GM06990 (cell line): ENCODE data around the gene TBRG1.

Experiments used
- DNase-seq: peaks from one replicate; pipeline ENCODE4 v3.0.0-alpha.2; 2011; ENCODE audit not compliant: insufficient read length; ENCODE audit errors: extremely low read depth
- H3K27me3 ChIP-seq: replicated peaks from 2 replicates; pipeline ENCODE4 v1.6.0; 2011; ENCODE audit warnings: low read length; ENCODE audit not compliant: control insufficient read depth, insufficient read depth
- H3K36me3 ChIP-seq: 2 replicates; pipeline ENCODE4 v1.5.1; 2011; ENCODE audit warnings: low read length; ENCODE audit not compliant: control insufficient read depth, insufficient read depth
- H3K4me3 ChIP-seq: replicated peaks from 2 replicates; pipeline ENCODE4 v1.5.1; 2011; ENCODE audit warnings: low read depth, mild to moderate bottlenecking, control low read depth, low read length
- TF ChIP-seq, protein P1 (sequence below): IDR thresholded peaks from 2 replicates; pipeline ENCODE4 v1.5.1; 2011; ENCODE audit warnings: low read length, control low read depth, mild to moderate bottlenecking, inconsistent platforms; ENCODE audit not compliant: insufficient read depth, poor library complexity, severe bottlenecking

The TBRG1 gene

DNA sequence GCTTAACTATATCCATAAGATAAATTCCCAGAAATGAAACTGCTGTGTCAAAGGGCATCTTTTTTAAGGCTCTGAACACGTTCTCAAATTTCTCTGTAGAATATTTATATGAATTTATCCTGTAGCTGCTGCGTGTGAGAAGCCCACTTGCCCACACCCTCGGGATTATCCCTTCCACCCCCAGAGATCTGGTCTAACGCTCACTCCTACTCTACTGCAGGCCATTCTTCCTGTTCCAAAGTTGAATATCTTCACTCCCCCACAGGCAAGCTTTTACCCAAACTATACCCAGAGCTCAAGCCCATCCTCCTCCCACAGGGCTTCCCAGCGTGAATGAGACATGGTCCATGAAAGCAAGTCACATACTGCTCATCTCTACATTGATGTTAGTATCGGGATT lies 25.9 kb downstream of the TBRG1 start:
- TF ChIP-seq, protein P1, sequence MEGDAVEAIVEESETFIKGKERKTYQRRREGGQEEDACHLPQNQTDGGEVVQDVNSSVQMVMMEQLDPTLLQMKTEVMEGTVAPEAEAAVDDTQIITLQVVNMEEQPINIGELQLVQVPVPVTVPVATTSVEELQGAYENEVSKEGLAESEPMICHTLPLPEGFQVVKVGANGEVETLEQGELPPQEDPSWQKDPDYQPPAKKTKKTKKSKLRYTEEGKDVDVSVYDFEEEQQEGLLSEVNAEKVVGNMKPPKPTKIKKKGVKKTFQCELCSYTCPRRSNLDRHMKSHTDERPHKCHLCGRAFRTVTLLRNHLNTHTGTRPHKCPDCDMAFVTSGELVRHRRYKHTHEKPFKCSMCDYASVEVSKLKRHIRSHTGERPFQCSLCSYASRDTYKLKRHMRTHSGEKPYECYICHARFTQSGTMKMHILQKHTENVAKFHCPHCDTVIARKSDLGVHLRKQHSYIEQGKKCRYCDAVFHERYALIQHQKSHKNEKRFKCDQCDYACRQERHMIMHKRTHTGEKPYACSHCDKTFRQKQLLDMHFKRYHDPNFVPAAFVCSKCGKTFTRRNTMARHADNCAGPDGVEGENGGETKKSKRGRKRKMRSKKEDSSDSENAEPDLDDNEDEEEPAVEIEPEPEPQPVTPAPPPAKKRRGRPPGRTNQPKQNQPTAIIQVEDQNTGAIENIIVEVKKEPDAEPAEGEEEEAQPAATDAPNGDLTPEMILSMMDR: no peak
- no peak for DNase-seq
- Histone ChIP-seq H3K27me3 (no peaks in the 10 kb centered on the region), H3K36me3 (no peaks in the 10 kb centered on the region), H3K4me3 (no peak overlapping the region)

DNA sequence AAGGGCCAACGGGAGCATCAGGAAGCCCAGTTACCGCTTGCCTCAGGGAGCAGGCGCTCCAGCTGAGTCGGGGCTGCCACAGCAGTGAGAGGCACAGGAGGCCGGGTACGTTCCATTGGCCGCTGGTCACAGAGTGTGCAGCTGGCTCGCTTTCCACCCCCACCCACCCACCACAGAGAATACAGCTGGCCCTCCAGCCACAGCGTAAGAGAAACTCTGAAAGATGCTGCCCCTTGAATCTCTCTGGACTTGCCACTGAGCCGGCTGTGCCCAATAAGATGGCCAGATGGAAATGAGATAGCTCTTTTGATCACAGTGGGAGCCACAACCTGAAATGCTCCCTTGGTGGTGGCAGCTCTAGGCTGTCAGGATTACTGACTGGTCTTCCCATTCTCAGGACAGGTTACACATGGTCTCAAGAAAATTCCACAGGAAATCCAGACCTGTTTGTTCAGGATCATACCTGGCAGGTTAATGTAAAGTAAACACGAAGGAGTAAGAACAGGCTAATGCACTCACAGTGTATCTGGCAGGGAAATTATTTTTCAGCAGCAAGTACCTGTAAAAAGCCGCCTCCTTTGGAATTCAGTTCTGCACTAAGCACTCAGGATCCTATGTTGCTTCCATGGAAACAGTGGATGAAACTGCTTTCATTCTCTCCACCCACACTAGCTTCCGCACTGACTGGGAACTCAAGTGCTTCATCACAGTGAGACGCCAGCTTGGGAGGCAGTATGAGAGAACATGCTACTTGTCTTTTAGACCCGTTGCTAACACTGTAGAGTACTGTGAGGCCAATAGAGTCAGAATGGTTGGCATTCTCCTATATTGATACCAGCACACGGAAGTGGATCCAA lies 34.3 kb downstream of the TBRG1 start:
- Histone ChIP-seq H3K27me3 (no peaks in the 10 kb centered on the region), H3K4me3 (no peak overlapping the region), H3K36me3 (no peaks in the 10 kb centered on the region)
- TF ChIP-seq, protein P1: no peak
- no peak for DNase-seq

DNA sequence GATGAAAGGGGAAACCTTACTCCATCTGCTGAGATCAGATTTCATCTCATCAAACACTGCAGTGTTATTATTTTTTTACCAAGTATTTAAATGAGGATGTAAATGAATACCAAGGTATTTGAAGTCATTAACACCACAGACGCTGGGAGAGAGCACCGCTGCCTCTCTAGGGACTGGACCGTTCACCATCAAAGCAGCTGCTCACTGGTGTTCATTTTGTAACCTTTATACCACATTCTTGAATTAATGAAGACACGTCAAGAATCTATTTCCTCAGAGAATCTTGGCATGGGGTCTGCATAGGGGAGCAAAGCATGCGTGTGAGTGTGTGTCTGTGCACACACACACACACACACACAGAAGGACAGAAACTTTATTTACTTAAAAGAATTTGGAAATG lies 35.2 kb downstream of the TBRG1 start:
- TF ChIP-seq, protein P1: no peak
- no peak overlapping the region for H3K4me3 ChIP-seq

DNA sequence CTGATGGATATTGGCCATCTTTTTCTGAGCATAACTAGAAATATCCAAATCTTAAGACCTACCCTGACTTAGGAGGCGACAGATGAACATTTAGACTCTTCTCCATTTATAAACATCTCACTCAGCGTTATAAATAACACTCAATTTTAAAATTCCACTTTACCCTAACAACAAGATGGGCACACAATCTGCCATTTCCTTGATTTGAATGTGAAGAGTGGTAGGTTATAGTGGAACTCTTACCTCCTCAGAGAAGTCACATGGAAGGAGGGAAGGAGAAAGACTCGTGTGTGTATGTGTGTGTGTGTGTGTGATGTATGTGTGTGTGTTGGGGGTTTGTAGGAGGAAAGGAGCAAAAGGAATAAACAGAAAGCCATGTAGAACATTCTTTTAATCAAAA lies 35.8 kb downstream of the TBRG1 start:
- no peak for DNase-seq
- no peaks in the 10 kb centered on the region for H3K27me3 ChIP-seq
- TF ChIP-seq, protein P1: no peak
- H3K4me3 ChIP-seq: no peak overlapping the region
- no peaks in the 10 kb centered on the region for H3K36me3 ChIP-seq

More for the DNA sequence above, 35.2 kb downstream of the TBRG1 start:
- H3K27me3 ChIP-seq: no peaks in the 10 kb centered on the region
- DNase-seq: no peak
- H3K36me3 ChIP-seq: no peaks in the 10 kb centered on the region

DNA sequence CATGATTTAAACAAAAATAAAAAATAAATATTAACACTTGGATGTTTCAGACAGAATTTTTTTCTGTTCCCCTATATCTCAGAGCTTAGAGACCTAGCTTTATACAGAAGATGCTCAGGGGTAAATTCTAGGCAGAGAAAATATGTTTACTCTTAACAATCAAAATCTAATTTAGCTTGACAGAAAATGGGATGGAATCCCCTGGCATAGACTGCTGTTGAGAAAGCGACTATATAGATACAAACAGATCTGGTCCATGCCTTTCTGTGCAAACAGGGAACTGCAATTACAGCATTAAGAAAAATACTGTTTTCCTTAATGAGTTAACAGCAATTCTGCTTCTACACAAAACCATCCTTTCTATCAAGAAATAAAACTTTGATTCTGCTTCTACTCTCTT lies 36.3 kb downstream of the TBRG1 start:
- no peaks in the 10 kb centered on the region for H3K36me3 ChIP-seq
- TF ChIP-seq, protein P1: no peak

More for the DNA sequence above, 36.3 kb downstream of the TBRG1 start:
- DNase-seq: no peak
- no peak overlapping the region for H3K4me3 ChIP-seq
- no peaks in the 10 kb centered on the region for H3K27me3 ChIP-seq
